NCI-H1694 (cell line): Measurements from ENCODE around the gene CNBD2.
"Not testable (repeated sequence)": the region's sequence is repeated elsewhere in the genome, so short reads cannot be mapped to it uniquely, and the experiment has no call there.

Source experiments
- DNase-seq: peaks from one replicate; lab custom pipeline; 2025; lab: John Stamatoyannopoulos, UW

Gene CNBD2

GRCh38 chr20:36063916-36064657 is 95.7 kb downstream of the CNBD2 start:
- no peak for DNase-seq

GRCh38 chr20:36064658-36065426 is 96.5 kb downstream of the CNBD2 start:
- peak; percentile 48 for DNase-seq

GRCh38 chr20:36065427-36065998 is 97.1 kb downstream of the CNBD2 start:
- no peak for DNase-seq

- DNase-seq = no peak
These were observed 98.4 kb downstream of the CNBD2 start for GRCh38 chr20:36066777-36067176.

GRCh38 chr20:36068526-36068925 is 100.1 kb downstream of the CNBD2 start:
- DNase-seq = not testable (repeated sequence)

GRCh38 chr20:36070451-36070850 is 102.1 kb downstream of the CNBD2 start:
- no peak for DNase-seq

- no peak for DNase-seq
These were observed 103.5 kb downstream of the CNBD2 start for GRCh38 chr20:36071848-36072247.

- no peak for DNase-seq
These were observed 106.6 kb downstream of the CNBD2 start for GRCh38 chr20:36074983-36075382.

GRCh38 chr20:36077762-36078161 is 109.4 kb downstream of the CNBD2 start:
- DNase-seq = not testable (repeated sequence)

- no peak for DNase-seq
These were observed 111.1 kb downstream of the CNBD2 start for GRCh38 chr20:36079486-36079885.

- DNase-seq = not testable (repeated sequence)
These were observed 111.6 kb downstream of the CNBD2 start for GRCh38 chr20:36079984-36080383.
